Ishikawa (cell line): ENCODE results near the gene ANKMY1.
A peak's percentile ranks its signal among the peaks of the same experiment; 100 is the strongest.

Experiments used
- CEBPB ChIP-seq: IDR thresholded peaks from 2 replicates; pipeline ENCODE4 v1.6.1; 2012
- CREB1 ChIP-seq: IDR thresholded peaks from 2 replicates; pipeline ENCODE4 v1.6.1; 2012; ENCODE audit warnings: low read depth
- EGR1 ChIP-seq: IDR thresholded peaks from 2 replicates; pipeline ENCODE4 v1.6.1; 2012
- EP300 ChIP-seq: IDR thresholded peaks from 2 replicates; pipeline ENCODE4 v1.6.1; 2012; ENCODE audit warnings: borderline replicate concordance
- FOXM1 ChIP-seq: IDR thresholded peaks from 2 replicates; pipeline ENCODE4 v1.6.1; 2012; ENCODE audit warnings: low read depth, borderline replicate concordance
- NFIC ChIP-seq: IDR thresholded peaks from 2 replicates; pipeline ENCODE4 v1.6.1; 2012
- RAD21 ChIP-seq: IDR thresholded peaks from 2 replicates; pipeline ENCODE4 v1.6.1; 2012; ENCODE audit warnings: low read depth
- TAF1 ChIP-seq: IDR thresholded peaks from 2 replicates; pipeline ENCODE4 v1.6.1; 2012; ENCODE audit warnings: low read depth, mild to moderate bottlenecking
- TCF12 ChIP-seq: IDR thresholded peaks from 2 replicates; pipeline ENCODE4 v1.6.1; 2012; ENCODE audit warnings: low read depth
- TEAD4 ChIP-seq: IDR thresholded peaks from 2 replicates; pipeline ENCODE4 v1.6.1; 2012
- USF1 ChIP-seq: IDR thresholded peaks from 2 replicates; pipeline ENCODE4 v1.6.1; 2012
- YY1 ChIP-seq: IDR thresholded peaks from 2 replicates; pipeline ENCODE4 v1.6.1; 2012; ENCODE audit warnings: low read depth
- ZBTB7A ChIP-seq: IDR thresholded peaks from 2 replicates; pipeline ENCODE4 v1.6.1; 2012; ENCODE audit warnings: low read depth
- TF ChIP-seq, protein P1 (sequence below): IDR thresholded peaks from 2 replicates; pipeline ENCODE4 v1.6.1; 2012
- TF ChIP-seq, protein P2 (sequence below): IDR thresholded peaks from 2 replicates; pipeline ENCODE4 v1.6.1; 2012; ENCODE audit warnings: low read depth, mild to moderate bottlenecking

The ANKMY1 gene

GRCh38 chr2:240445961-240446663 is 111.7 kb downstream of the ANKMY1 start:
- TF ChIP-seq, protein P1, sequence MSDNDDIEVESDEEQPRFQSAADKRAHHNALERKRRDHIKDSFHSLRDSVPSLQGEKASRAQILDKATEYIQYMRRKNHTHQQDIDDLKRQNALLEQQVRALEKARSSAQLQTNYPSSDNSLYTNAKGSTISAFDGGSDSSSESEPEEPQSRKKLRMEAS, result no peak
- TF ChIP-seq, protein P2, sequence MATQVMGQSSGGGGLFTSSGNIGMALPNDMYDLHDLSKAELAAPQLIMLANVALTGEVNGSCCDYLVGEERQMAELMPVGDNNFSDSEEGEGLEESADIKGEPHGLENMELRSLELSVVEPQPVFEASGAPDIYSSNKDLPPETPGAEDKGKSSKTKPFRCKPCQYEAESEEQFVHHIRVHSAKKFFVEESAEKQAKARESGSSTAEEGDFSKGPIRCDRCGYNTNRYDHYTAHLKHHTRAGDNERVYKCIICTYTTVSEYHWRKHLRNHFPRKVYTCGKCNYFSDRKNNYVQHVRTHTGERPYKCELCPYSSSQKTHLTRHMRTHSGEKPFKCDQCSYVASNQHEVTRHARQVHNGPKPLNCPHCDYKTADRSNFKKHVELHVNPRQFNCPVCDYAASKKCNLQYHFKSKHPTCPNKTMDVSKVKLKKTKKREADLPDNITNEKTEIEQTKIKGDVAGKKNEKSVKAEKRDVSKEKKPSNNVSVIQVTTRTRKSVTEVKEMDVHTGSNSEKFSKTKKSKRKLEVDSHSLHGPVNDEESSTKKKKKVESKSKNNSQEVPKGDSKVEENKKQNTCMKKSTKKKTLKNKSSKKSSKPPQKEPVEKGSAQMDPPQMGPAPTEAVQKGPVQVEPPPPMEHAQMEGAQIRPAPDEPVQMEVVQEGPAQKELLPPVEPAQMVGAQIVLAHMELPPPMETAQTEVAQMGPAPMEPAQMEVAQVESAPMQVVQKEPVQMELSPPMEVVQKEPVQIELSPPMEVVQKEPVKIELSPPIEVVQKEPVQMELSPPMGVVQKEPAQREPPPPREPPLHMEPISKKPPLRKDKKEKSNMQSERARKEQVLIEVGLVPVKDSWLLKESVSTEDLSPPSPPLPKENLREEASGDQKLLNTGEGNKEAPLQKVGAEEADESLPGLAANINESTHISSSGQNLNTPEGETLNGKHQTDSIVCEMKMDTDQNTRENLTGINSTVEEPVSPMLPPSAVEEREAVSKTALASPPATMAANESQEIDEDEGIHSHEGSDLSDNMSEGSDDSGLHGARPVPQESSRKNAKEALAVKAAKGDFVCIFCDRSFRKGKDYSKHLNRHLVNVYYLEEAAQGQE, result peak; percentile 78
- no peak for TF ChIP-seq EP300
- TF ChIP-seq EGR1, result no peak

DNA sequence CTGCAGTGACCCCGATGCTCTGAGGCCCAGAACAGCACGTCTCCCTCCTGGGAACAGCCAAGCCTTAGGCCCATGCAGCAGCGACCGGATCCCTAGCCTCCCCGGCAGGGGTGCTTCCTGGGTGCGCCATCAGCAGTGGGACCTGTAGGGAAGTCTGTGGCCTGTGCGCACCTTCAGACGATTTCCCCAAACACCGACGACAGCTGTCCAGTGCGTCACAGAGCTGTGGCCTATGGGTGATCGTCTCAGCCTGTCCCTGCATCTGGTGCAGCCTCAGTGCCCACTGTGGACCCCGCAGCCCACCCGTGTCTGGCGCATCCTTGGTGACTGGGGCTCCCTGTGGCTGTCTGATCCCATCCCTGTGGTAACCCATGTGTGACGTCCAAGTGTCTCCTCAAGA is 113.3 kb downstream of the ANKMY1 start:
- TF ChIP-seq, protein P1, result no peak

DNA sequence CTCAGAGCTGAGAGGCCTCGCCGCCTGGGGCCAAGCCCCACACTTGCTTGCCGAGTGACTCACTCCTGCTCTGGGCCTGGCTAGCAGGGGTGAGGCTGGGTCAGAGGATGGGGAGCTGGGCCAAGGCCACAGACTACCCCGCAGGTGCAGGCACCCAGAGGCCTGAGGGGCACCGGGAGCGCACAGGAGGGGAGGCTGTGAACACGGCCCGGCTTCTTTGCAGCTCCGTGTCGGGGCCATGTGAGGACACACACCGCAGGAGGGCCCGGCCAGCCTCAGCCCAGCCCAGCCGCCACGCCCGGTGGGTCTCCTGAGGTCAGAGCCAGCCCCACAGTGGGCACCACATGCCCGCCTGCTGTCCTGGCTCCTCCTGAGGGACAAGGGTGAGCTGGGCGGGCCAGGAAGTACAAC is 113.9 kb downstream of the ANKMY1 start:
- TF ChIP-seq CREB1 (no peak), CEBPB (no peak), EGR1 (no peak), EP300 (no peak), NFIC (no peak), TEAD4 (no peak), FOXM1 (no peak), YY1 (no peak)
- TF ChIP-seq, protein P1, result no peak
- TF ChIP-seq, protein P2, result no peak

GRCh38 chr2:240442891-240443715 is 114.7 kb downstream of the ANKMY1 start:
- TF ChIP-seq, protein P1, result no peak
- TF ChIP-seq, protein P2, result no peak
- no peak for TF ChIP-seq EGR1
- TF ChIP-seq TEAD4, result no peak
- TF ChIP-seq TAF1, result no peak
- no peak for TF ChIP-seq USF1
- no peak for TF ChIP-seq ZBTB7A
- TF ChIP-seq NFIC, result no peak
- TF ChIP-seq CEBPB, result no peak
- TF ChIP-seq RAD21, result no peak
- TF ChIP-seq EP300, result no peak
- no peak for TF ChIP-seq FOXM1
- no peak for TF ChIP-seq TCF12
- no peak for TF ChIP-seq YY1
- no peak for TF ChIP-seq CREB1

GRCh38 chr2:240441993-240442411 is 115.8 kb downstream of the ANKMY1 start:
- TF ChIP-seq RAD21, result no peak
- TF ChIP-seq ZBTB7A, result no peak
- no peak for TF ChIP-seq USF1
- TF ChIP-seq YY1, result no peak
- TF ChIP-seq EGR1, result no peak
- TF ChIP-seq, protein P1, result no peak
- TF ChIP-seq FOXM1, result no peak
- no peak for TF ChIP-seq CREB1
- no peak for TF ChIP-seq CEBPB
